Measurements from ENCODE around the gene TM9SF2.
A peak's percentile ranks its signal among the peaks of the same experiment; 100 is the strongest.

TM9SF2 gene

GRCh38 chr13:99495466-99496183 lies 5.6 kb upstream of the TM9SF2 start:
- H3K4me3 ChIP-seq (ENCODE audit: low read depth, low read length), result no peak overlapping the region

- H3K4me3 ChIP-seq (ENCODE audit: low read depth, low read length), result no peak overlapping the region
Observed at GRCh38 chr13:99496184-99497142, 4.8 kb upstream of the TM9SF2 start.

GRCh38 chr13:99498171-99499161 lies 2.8 kb upstream of the TM9SF2 start:
- H3K4me3 ChIP-seq (ENCODE audit: low read depth, low read length), result peak overlapping the region; percentile 62

GRCh38 chr13:99500839-99501183 lies 461 bp upstream of the TM9SF2 start:
- peak overlapping the region; percentile 98 for H3K4me3 ChIP-seq (ENCODE audit: low read depth, low read length)

DNA sequence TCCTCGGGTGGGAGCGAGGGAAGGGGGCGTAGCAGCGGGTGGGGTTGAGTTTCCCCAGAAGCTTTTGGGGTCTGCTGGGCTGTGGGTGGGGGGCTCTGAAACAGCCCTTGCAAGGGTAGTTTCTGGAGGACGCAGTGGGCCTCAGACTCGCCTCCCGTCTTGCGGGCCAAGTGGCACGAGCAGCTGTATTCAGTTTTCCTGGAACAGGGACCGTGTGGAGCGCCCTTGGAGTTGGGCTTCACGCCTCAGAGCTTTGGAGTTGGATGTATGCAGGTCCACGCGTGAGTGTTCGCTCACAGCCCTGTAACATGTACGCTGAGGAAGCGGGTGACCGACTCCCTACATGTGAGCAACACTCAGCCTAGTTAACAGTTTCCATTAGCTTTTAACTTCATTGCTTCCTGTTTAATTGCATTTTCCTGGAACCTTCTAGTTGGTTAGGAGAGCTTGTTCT lies 603 bp downstream of the TM9SF2 start:
- peak overlapping the region; percentile 98 for H3K4me3 ChIP-seq (ENCODE audit: low read depth, low read length)

- no peak overlapping the region for H3K4me3 ChIP-seq (ENCODE audit: low read depth, low read length)
Observed at GRCh38 chr13:99505814-99506269, 4.6 kb downstream of the TM9SF2 start.

DNA sequence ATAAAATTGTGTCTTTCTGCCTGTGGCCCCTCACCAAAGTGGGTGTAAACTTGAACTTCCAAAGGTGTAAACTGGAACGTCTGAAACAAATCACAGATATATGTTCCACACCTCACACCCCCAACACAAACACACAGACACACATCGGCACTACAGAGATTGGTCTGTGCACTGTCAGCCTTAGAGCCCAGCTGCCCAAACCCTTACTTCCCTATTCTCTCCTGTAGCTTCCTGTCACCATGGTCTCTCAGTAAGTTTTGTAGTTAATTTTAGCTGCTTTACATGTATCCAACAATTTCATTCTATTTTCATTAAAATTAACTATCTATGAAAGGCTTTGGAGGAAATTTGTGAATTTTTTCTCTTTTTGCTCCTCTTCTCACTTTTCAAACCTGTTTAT lies 5.4 kb downstream of the TM9SF2 start:
- H3K4me3 ChIP-seq (ENCODE audit: low read depth, low read length), result no peak overlapping the region

GRCh38 chr13:99507054-99507453 lies 5.8 kb downstream of the TM9SF2 start:
- no peak overlapping the region for H3K4me3 ChIP-seq (ENCODE audit: low read depth, low read length)

- H3K4me3 ChIP-seq (ENCODE audit: low read depth, low read length), result no peak overlapping the region
Observed at GRCh38 chr13:99507551-99507950, 6.3 kb downstream of the TM9SF2 start.

- no peak overlapping the region for H3K4me3 ChIP-seq (ENCODE audit: low read depth, low read length)
Observed at GRCh38 chr13:99507986-99508385, 6.7 kb downstream of the TM9SF2 start.

GRCh38 chr13:99509479-99509878 lies 8.2 kb downstream of the TM9SF2 start:
- no peak overlapping the region for H3K4me3 ChIP-seq (ENCODE audit: low read depth, low read length)

GRCh38 chr13:99514801-99515200 lies 13.5 kb downstream of the TM9SF2 start:
- no peak overlapping the region for H3K4me3 ChIP-seq (ENCODE audit: low read depth, low read length)

GRCh38 chr13:99516153-99516929 lies 15.1 kb downstream of the TM9SF2 start:
- H3K4me3 ChIP-seq (ENCODE audit: low read depth, low read length), result no peak overlapping the region

- H3K4me3 ChIP-seq (ENCODE audit: low read depth, low read length), result no peak overlapping the region
Observed at GRCh38 chr13:99517577-99517976, 16.3 kb downstream of the TM9SF2 start.

- no peak overlapping the region for H3K4me3 ChIP-seq (ENCODE audit: low read depth, low read length)
Observed at GRCh38 chr13:99517984-99518383, 16.7 kb downstream of the TM9SF2 start.

DNA sequence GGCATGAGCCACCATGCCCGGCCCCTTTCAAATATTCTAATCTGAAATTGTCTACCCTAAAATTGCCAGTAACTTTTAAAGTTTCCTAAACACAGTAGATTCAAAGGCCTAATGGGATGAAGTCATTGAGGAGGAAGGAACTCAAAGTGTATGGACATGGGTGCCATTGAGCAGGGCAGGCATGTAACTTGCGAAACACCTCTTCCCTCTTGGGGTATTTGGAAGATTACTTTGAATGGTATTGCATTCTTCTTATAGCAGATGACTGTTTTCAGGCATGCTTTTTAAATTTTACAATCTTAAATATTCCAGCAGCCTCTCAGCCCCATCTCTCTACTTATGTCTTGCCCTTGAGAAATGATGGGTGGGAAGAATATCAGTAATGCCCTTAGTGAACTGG lies 21.0 kb downstream of the TM9SF2 start:
- H3K4me3 ChIP-seq (ENCODE audit: low read depth, low read length), result no peak overlapping the region

GRCh38 chr13:99523838-99524237 lies 22.6 kb downstream of the TM9SF2 start:
- no peak overlapping the region for H3K4me3 ChIP-seq (ENCODE audit: low read depth, low read length)

DNA sequence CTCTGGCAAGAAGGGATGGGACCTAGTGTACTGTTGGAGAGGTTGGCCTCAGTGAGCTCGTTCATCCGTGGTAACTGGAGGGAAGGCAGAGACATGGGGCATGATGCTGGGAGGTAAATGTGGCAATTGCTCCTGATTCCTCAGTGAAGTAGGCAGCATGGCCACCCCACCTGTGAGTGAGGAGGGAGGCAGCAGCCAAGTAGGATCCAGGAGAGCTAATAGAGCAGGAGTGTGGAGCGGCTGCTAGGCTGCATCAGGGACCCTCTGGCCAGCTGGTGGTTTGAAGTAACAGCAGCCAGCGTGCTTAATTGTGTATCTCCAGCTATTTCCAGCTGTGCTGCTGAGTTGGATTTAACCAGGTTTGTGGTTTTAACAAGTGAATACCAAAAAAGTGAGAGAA lies 24.7 kb downstream of the TM9SF2 start:
- no peak overlapping the region for H3K4me3 ChIP-seq (ENCODE audit: low read depth, low read length)

- H3K4me3 ChIP-seq (ENCODE audit: low read depth, low read length), result no peak overlapping the region
Observed at GRCh38 chr13:99526549-99526948, 25.3 kb downstream of the TM9SF2 start.

DNA sequence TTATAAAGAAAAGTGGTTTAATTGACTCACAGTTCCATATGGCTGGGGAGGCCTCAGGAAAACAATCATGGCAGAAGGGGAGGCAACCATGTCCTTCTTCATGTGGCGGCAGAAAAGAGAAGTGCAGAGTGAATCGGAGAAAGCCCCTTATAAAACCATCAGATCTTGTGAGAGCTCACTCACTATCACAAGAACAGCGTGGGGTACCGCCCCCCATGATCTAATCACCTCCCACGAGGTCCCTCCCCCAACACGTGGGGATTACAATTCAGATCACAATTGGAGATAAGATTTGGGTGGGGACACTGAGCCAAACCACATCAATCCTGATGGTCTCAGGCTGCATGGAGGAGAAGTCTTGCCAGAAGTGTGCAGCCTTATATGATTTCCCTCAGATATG lies 26.0 kb downstream of the TM9SF2 start:
- H3K4me3 ChIP-seq (ENCODE audit: low read depth, low read length), result no peak overlapping the region
